Neuron (in vitro differentiated cells): ENCODE data around the gene ZFYVE9.

Experiments used
- H2AFZ ChIP-seq: one replicate; pipeline ENCODE4 v1.6.1; 2013; ENCODE audit warnings: low read depth, mild to moderate bottlenecking, inconsistent platforms, low read length, moderate library complexity
- H3K27me3 ChIP-seq: one replicate; pipeline ENCODE4 v1.6.1; 2013; ENCODE audit warnings: low read length; ENCODE audit not compliant: insufficient read depth
- H3K36me3 ChIP-seq: one replicate; pipeline ENCODE4 v1.6.1; 2013; ENCODE audit warnings: low read length; ENCODE audit not compliant: insufficient read depth
- H3K4me1 ChIP-seq: one replicate; pipeline ENCODE4 v1.6.1; 2013; ENCODE audit warnings: low read length; ENCODE audit not compliant: insufficient read depth
- H3K4me3 ChIP-seq: 2 replicates; pipeline ENCODE4 v1.5.1; 2013; ENCODE audit warnings: mild to moderate bottlenecking, low read length, moderate library complexity
- H3K9me3 ChIP-seq: one replicate; pipeline ENCODE4 v1.6.1; 2013; ENCODE audit warnings: low read length

The ZFYVE9 gene

GRCh38 chr1:52253421-52253820, 111.5 kb downstream of the ZFYVE9 start:
- Histone ChIP-seq H3K4me3 (no peak overlapping the region), H3K36me3 (no peaks in the 10 kb centered on the region), H3K27me3 (no peaks in the 10 kb centered on the region), H3K4me1 (no peaks in the 10 kb centered on the region), H3K9me3 (no peaks in the 10 kb centered on the region), H2AFZ (no peak overlapping the region)

- Histone ChIP-seq H3K27me3 (no peaks in the 10 kb centered on the region), H2AFZ (no peak overlapping the region), H3K4me1 (no peaks in the 10 kb centered on the region), H3K4me3 (no peak overlapping the region), H3K9me3 (no peaks in the 10 kb centered on the region), H3K36me3 (no peaks in the 10 kb centered on the region)
Observed at GRCh38 chr1:52259886-52260285, 118.0 kb downstream of the ZFYVE9 start.

GRCh38 chr1:52263153-52263910, 121.4 kb downstream of the ZFYVE9 start:
- Histone ChIP-seq H3K4me1 (no peaks in the 10 kb centered on the region), H3K36me3 (peaks cover 6% of the 10 kb centered on the region), H3K4me3 (no peak overlapping the region), H3K27me3 (no peaks in the 10 kb centered on the region), H2AFZ (no peak overlapping the region), H3K9me3 (no peaks in the 10 kb centered on the region)

- peaks cover 6% of the 10 kb centered on the region for H3K36me3 ChIP-seq
- H3K4me1 ChIP-seq, result no peaks in the 10 kb centered on the region
- no peaks in the 10 kb centered on the region for H3K9me3 ChIP-seq
- no peaks in the 10 kb centered on the region for H3K27me3 ChIP-seq
- no peak overlapping the region for H2AFZ ChIP-seq
- no peak overlapping the region for H3K4me3 ChIP-seq
Observed at GRCh38 chr1:52264530-52265115, 122.7 kb downstream of the ZFYVE9 start.

GRCh38 chr1:52266507-52266906, 124.6 kb downstream of the ZFYVE9 start:
- no peaks in the 10 kb centered on the region for H3K4me1 ChIP-seq
- peaks cover 10% of the 10 kb centered on the region for H3K36me3 ChIP-seq
- H3K9me3 ChIP-seq, result no peaks in the 10 kb centered on the region
- no peak overlapping the region for H3K4me3 ChIP-seq
- H3K27me3 ChIP-seq, result no peaks in the 10 kb centered on the region
- H2AFZ ChIP-seq, result no peak overlapping the region

GRCh38 chr1:52268372-52268771, 126.5 kb downstream of the ZFYVE9 start:
- H3K4me1 ChIP-seq, result no peaks in the 10 kb centered on the region
- H3K27me3 ChIP-seq, result no peaks in the 10 kb centered on the region
- H2AFZ ChIP-seq, result no peak overlapping the region
- peaks cover 10% of the 10 kb centered on the region for H3K36me3 ChIP-seq
- no peak overlapping the region for H3K4me3 ChIP-seq
- H3K9me3 ChIP-seq, result no peaks in the 10 kb centered on the region

- no peaks in the 10 kb centered on the region for H3K9me3 ChIP-seq
- peaks cover 6% of the 10 kb centered on the region for H3K36me3 ChIP-seq
- H3K27me3 ChIP-seq, result no peaks in the 10 kb centered on the region
- H3K4me1 ChIP-seq, result no peaks in the 10 kb centered on the region
- H2AFZ ChIP-seq, result no peak overlapping the region
- H3K4me3 ChIP-seq, result no peak overlapping the region
Observed at GRCh38 chr1:52281518-52281917, 139.6 kb downstream of the ZFYVE9 start.

GRCh38 chr1:52288286-52288685, 146.4 kb downstream of the ZFYVE9 start:
- no peaks in the 10 kb centered on the region for H3K9me3 ChIP-seq
- no peak overlapping the region for H2AFZ ChIP-seq
- H3K36me3 ChIP-seq, result peaks cover 3% of the 10 kb centered on the region
- no peaks in the 10 kb centered on the region for H3K4me1 ChIP-seq
- no peak overlapping the region for H3K4me3 ChIP-seq
- H3K27me3 ChIP-seq, result no peaks in the 10 kb centered on the region

- no peaks in the 10 kb centered on the region for H3K27me3 ChIP-seq
- H3K4me3 ChIP-seq, result no peak overlapping the region
- no peak overlapping the region for H2AFZ ChIP-seq
- H3K36me3 ChIP-seq, result peaks cover 2% of the 10 kb centered on the region
- no peaks in the 10 kb centered on the region for H3K9me3 ChIP-seq
- H3K4me1 ChIP-seq, result no peaks in the 10 kb centered on the region
Observed at GRCh38 chr1:52294580-52294979, 152.7 kb downstream of the ZFYVE9 start.

GRCh38 chr1:52296345-52296744, 154.5 kb downstream of the ZFYVE9 start:
- peaks cover 2% of the 10 kb centered on the region for H3K36me3 ChIP-seq
- no peaks in the 10 kb centered on the region for H3K27me3 ChIP-seq
- H3K9me3 ChIP-seq, result no peaks in the 10 kb centered on the region
- H3K4me3 ChIP-seq, result no peak overlapping the region
- H3K4me1 ChIP-seq, result no peaks in the 10 kb centered on the region
- H2AFZ ChIP-seq, result no peak overlapping the region

GRCh38 chr1:52305417-52306226, 163.7 kb downstream of the ZFYVE9 start:
- Histone ChIP-seq H3K4me3 (no peak overlapping the region), H3K9me3 (no peaks in the 10 kb centered on the region), H3K4me1 (no peaks in the 10 kb centered on the region), H2AFZ (no peak overlapping the region), H3K36me3 (no peaks in the 10 kb centered on the region), H3K27me3 (no peaks in the 10 kb centered on the region)

GRCh38 chr1:52306227-52307006, 164.5 kb downstream of the ZFYVE9 start:
- no peak overlapping the region for H2AFZ ChIP-seq

GRCh38 chr1:52321061-52321460, 179.2 kb downstream of the ZFYVE9 start:
- H3K4me1 ChIP-seq, result no peaks in the 10 kb centered on the region
- no peaks in the 10 kb centered on the region for H3K9me3 ChIP-seq
- H3K36me3 ChIP-seq, result no peaks in the 10 kb centered on the region
- no peak overlapping the region for H2AFZ ChIP-seq
- no peak overlapping the region for H3K4me3 ChIP-seq
- H3K27me3 ChIP-seq, result no peaks in the 10 kb centered on the region

More at GRCh38 chr1:52306227-52307006, 164.5 kb downstream of the ZFYVE9 start:
- no peaks in the 10 kb centered on the region for H3K4me1 ChIP-seq
- no peak overlapping the region for H3K4me3 ChIP-seq
- no peaks in the 10 kb centered on the region for H3K36me3 ChIP-seq
- H3K9me3 ChIP-seq, result no peaks in the 10 kb centered on the region
- H3K27me3 ChIP-seq, result no peaks in the 10 kb centered on the region
